Stimulated activated CD4-positive, alpha-beta T cell treated with anti-CD3 and anti-CD28 coated beads, TNF-alpha, amount 100 ng/mL, for 4 hours (primary cell): ENCODE measurements around the gene SMYD4.
"Not testable (repeated sequence)": the region's sequence is repeated elsewhere in the genome, so short reads cannot be mapped to it uniquely, and the experiment has no call there.

Experiments
- DNase-seq, 3 experiments: peaks; one replicate each; pipeline ENCODE4 v3.0.0-alpha.2; 2020; ENCODE audit warnings: low read depth in 3 of 3

The SMYD4 gene

GRCh38 chr17:1829592-1830257 is at the start of gene SMYD4, which contains the start of gene RPA1:
Gene SMYD4 (minus strand): TSS chr17:1829902. CDS start chr17:1827994, 1,908 bp downstream.
Gene RPA1 (plus strand): TSS chr17:1830005. CDS start chr17:1830094, 89 bp downstream.
- peak; percentile 72 to 75 (median 74) for DNase-seq

DNA sequence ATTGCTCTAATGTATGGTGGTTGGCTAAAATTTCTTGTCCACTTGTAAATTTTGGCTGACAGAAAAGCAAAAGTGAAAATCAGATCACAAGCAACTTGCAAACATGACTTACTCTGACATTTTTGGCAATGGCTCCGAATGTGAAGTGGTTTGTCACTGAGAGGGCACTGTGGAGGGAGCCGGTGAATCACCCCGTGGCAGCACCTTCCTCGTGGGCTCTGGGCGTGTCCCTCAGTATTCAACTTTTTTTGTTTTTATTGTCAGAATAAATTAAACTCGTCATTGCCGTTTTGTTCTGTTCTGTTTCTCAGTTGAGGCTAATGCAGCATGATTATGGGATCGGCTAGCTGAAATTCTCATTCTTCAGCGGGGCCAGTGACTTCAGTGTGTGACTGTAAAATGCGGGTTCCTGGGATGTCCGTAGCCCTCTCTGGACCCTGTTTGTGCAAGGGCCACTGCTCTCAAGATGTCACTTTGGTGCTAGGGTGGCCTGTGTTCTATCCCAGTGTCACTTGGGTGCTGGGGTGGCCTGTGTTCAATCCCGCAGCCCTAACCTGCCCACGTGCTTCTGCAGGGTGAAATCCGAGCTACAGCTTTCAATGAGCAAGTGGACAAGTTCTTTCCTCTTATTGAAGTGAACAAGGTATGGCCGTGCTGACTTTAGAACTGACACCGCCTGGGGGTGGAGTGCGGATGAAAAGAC is 48.9 kb upstream of the SMYD4 start:
- DNase-seq, result no peak

DNA sequence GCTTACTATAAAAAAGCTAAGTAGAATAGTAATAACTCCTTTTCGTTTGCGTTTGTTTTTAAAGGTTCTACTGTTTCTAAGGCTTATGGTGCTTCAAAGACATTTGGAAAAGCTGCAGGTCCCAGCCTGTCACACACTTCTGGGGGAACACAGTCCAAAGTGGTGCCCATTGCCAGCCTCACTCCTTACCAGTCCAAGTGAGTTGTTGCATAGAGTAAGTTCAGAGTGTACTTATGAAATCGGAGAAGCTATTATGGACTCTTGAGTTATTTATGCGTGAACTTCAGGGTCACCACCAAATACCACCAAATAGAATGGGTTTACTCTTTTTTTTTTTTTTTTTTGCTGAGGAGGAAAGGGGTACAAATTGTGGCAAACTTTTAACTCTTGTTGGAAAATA is 45.9 kb upstream of the SMYD4 start:
- DNase-seq, result no peak

DNA sequence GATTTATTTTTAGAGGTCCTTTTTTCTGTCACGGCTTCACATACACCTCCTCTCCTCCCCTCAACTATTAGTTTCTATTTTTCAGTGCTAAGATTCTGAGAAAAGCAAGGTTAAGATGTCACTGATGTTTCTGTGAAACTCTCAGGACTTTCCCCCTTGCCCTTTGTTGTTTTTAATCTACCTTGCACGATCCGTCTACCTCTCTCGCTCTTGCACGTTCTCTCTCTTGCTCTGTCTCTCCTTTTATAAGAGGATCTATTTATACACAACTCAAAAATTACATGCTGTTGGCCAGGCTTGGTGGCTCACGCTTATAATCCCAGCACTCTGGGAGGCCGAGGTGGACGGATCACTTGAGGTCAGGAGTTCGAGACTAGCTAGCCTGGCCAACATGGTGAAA is 43.7 kb upstream of the SMYD4 start:
- no peak for DNase-seq

DNA sequence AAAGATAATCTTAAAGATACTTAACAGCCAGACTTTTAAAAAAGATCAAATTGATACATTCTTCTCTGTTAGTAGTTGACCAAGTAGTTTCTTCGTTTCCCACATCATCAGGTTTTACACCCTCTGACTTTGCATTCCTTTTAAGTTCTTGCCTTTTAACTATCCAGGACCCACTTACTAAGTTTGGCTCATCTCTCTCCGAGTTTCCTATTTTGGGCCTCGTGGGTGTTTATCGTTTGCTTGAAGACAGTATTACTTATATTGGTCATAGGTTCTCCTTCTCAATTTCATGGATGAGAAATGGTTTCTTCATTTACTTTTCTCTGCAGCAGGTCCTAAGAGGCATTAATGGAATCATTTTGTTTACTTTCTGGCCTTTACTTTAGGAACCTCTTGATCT is 43.3 kb upstream of the SMYD4 start:
- DNase-seq, result no peak

- no peak for DNase-seq
Observed at GRCh38 chr17:1872254-1872653, 42.6 kb upstream of the SMYD4 start.

DNA sequence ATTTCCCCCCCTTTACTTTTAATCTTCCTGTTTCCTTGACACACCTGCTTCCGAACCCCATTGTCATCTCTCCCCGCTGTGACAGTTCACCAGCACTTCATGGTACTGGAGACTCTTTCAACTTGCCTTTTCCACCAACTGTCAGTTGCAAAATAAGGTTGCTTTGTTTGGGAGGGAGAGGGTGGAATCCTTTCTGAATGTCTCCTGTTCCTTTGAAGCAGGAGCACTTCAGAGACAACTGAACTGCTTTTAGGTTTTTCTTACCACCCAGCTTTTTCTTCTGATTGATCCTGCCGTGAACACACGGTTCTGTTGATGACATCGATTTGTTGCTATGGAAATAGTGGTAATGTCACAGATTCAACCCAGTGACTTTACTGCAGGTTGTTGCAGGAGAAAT is 42.1 kb upstream of the SMYD4 start:
- DNase-seq, result no peak

DNA sequence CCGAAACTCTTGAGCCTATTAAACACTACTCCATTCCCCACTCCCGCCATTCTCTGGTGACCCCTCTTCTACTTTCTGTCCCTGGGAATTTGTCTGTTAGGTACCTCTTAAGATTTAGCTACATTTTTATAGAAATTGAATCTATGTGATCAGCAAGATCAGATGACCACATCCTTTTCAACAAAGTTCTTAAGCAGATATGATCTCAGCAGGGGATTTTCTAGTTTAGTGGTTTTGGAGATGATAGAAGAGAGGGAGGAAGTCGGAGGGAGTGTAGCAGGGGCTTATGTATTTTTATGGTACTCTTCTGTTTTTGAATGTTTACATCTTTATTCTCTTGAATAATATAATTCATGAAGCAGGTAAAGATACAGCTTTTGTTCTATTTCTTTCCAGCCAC is 40.9 kb upstream of the SMYD4 start:
- no peak for DNase-seq

DNA sequence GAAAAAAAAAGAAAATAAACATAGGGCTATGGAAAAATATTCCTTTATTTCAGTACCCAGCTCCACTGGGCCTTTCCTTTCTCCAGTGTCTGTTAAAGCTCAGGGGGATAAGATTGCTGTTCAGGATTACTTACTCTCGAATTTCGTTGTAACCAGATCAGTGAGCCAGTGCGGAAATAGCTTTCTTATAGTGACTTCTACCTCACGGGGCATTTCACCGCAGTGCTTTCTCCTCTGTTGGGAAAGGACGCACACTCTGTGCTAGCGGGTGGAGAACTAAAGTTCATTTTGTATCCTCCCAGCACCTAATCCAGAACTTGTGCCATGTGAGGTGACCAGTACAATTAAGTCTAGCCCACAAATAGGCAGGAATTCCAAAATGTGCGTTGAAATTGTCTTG is 38.4 kb upstream of the SMYD4 start:
- DNase-seq, result no peak

DNA sequence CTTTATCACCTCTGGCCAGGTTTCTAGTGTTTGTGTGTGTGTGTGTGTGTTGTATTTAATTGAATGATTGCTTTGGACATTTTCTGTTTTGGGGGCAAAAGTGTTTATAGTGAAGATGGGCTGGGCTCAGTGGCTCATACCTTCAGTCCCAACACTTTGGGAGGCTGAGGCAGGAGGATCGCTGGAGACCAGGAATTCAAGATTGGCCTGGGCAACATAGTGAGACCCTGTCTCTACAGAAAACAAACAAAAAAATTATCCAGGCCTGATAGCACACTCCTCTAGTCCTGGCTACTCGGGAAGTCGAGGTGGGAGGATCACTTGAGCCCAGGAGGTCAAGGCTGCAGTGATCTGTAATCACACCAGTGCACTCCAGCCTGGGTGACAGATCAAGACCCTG is 37.6 kb upstream of the SMYD4 start:
- DNase-seq, result no peak

- DNase-seq, result peak in 1 of 3 experiments; percentile 31
Observed at GRCh38 chr17:1865252-1866037, 35.7 kb upstream of the SMYD4 start.

DNA sequence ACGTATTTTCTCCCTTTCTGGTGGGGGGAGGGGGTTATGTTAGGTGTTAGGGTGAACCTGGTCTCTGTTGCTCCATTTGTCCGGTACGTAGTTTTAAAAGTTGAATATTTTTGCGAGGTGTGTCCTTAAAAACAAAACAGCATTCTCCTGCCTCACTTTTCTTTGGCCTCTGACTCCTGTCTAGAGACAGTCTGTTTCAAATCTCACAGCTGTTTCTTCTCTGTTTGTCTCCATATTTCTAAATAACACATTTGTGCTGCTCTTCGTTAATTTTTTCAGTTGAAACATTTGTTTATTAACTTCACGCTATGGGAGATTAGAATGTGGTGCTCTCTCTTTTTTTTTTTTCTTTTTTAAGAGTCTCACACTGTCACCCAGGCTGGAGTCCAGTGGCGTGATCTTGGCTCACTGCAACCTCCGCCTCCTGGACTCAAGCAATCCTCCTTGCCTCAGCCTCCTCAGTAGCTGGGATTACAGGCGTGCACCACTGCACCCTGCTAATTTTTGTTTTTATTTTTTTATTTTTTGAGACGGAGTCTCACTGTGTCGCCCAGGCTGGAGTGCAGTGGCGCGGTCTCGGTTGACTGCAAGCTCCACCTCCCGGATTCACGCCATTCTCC is 31.8 kb upstream of the SMYD4 start:
- no peak for DNase-seq

DNA sequence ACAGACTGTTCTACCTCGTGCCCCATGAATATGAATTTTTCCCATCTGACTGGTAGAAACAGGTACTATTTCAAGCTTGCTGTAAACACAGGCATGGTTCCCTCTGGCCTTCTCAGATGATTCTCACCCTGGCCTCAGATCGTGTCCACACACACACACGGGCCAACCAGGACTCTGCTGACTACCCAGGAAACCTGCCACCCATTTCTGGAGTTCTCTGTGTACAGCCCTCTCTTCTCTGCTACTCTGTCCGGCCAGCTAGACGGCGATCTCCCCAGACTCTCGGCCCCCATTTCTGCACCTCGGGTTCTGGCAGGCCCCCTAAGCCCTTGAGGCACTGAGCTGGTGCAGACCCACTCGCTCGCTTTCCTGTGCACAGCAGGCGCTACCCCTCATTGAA is 31.3 kb upstream of the SMYD4 start:
- DNase-seq, result no peak

- not testable (repeated sequence) for DNase-seq
Observed at GRCh38 chr17:1856462-1856861, 26.8 kb upstream of the SMYD4 start.

- DNase-seq, result no peak
Observed at GRCh38 chr17:1853698-1854097, 24.0 kb upstream of the SMYD4 start.

- DNase-seq, result no peak
Observed at GRCh38 chr17:1852327-1852726, 22.6 kb upstream of the SMYD4 start.

GRCh38 chr17:1847191-1847590 is 17.5 kb upstream of the SMYD4 start:
- DNase-seq, result no peak

DNA sequence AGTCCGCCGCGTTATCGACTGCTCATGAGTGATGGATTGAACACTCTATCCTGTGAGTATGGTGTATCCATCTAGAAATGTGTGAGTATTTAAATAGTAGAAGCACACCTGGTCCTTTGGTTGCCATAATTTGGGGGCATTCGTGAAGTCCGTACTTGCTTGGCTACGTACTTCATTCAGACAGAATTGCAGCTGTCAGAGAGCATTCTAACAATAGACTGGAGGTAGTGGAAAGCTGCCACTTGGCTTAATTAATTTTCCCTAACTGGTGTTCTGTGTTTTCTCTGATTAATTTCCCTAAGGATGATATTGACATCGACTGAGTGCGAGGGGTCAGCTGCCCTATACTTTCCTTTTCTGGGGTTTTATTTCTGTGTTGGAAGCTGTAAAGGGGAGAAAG is 14.2 kb upstream of the SMYD4 start:
- no peak for DNase-seq

- DNase-seq, result no peak
Observed at GRCh38 chr17:1839516-1839915, 9.8 kb upstream of the SMYD4 start.

- DNase-seq, result no peak
Observed at GRCh38 chr17:1834380-1835149, 4.9 kb upstream of the SMYD4 start.

DNA sequence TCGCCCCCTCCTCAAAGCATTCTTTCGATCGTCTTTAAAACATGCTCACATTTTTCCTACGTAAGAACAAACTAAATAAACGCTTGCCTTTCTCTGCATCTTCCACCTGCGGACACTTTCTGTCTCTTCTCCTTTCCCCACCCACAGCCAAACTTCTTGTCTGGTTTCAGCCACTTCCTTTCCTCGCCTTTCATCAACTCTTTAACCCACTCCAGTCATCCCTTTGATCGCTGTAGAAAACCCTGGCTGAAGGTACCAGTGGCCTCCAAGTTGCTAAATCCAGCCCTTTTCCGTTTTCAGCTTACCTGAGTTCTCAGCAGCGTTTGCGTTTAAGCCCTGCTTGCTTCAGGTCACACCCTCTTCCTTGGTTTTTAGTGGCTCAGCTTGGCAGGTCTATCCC is 586 bp upstream of the SMYD4 start:
- DNase-seq, result no peak

- no peak for DNase-seq
Observed at GRCh38 chr17:1829216-1829591, 498 bp downstream of the SMYD4 start.
